NCI-H446 treated with DMSO at 0.1 percent for 48 hours (cell line): ENCODE measurements around the gene HIGD1C.
"Not testable (repeated sequence)": the region's sequence is repeated elsewhere in the genome, so short reads cannot be mapped to it uniquely, and the experiment has no call there.

Experiments used
- DNase-seq: peaks from one replicate; lab custom pipeline; 2025; lab: John Stamatoyannopoulos, UW

HIGD1C gene

GRCh38 chr12:50952510-50952909, at the start of gene HIGD1C:
TSS of gene HIGD1C (plus strand) at chr12:50952544. CDS start at chr12:50953999, 1,455 bp downstream.
- no peak for DNase-seq

DNA sequence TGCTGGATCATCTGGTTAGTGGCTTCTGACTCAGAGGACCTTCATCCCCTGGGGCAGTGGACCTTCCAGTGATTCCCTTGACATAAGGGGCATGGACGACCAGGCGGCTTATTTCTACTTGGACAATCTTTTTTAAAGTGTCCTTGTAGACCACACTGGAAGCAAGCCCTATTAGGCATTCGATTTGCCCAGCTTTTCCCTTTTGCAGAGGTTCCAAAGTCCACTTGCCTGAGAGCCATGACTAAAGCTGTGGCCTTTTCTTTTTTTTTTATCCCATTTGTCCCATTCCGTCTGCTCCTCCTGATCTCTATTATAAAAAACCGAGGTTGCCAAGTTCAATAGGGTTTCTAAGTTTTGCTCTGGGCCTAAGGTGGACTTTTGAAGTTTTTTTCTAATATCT, 43.9 kb upstream of the HIGD1C start:
- DNase-seq = not testable (repeated sequence)

GRCh38 chr12:50912361-50912760, 40.0 kb upstream of the HIGD1C start:
- DNase-seq = not testable (repeated sequence)

DNA sequence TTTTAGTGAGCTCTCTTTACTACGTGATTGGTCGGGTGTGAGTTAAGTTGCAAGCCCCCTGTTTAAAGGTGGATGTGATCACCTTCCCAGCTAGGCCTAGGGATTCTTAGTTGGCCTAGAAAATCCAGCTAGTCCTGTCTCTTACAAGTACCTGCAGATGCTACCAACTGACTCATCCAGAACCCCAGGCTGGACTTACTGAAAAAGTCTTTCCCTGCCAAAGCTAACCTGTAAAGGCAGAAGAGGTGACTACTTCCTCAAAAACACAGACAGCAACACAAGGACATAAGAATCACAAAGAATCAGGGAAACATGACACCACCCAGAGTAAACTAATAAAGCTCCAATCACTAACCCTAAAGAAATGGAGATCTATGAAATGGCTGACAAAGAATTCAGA, 39.1 kb upstream of the HIGD1C start:
- DNase-seq = no peak

DNA sequence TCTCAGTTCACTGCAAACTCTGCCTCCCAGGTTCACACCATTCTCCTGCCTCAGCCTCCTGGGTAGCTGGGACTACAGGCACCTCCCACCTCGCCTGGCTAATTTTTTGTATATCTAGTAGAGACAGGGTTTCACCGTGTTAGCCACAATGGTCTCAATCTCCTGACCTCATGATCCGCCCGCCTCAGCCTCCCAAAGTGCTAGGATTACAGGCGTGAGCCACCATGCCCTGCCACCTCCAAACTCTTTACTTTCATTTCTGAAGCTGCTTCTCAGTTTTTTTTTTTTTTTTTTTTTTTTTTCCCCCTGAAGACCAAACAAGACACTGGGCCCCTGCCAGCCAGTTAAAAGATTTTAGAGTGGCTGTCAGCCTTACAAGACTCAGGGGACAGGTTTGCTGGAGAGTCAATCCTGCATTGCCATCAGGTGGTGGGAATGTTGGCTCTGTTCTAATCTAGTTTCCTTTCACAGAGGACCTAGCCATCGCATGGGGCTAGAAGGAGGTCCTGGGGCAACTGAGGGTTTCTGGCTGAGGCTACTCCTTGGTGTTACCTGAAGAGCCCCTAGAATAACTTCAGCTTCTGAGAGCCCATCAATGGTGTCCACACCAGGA, 37.4 kb upstream of the HIGD1C start:
- DNase-seq = no peak

DNA sequence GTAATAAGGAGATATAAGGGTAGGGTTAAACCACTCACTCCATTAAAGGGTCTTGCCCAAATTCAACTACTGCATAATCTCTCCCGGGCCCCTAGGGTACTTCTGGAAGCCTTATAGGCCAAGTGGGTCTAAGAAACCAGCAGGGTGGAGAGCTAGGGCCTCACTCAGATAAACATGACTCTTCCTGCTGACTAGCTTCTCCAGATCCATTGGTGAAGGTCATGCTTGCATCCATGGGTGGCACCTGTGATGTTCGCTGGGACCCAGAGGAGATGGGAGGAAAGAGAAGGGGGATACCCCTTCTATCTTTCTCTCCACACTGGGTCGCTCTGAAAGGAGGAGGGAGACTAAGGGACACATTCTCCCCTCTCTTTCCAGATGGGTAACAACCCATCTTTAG, 36.1 kb upstream of the HIGD1C start:
- no peak for DNase-seq

- DNase-seq = no peak
These were observed 33.6 kb upstream of the HIGD1C start for GRCh38 chr12:50918584-50919316.

- no peak for DNase-seq
These were observed 29.5 kb upstream of the HIGD1C start for GRCh38 chr12:50922820-50923219.

GRCh38 chr12:50923361-50924130, 28.8 kb upstream of the HIGD1C start:
- no peak for DNase-seq

DNA sequence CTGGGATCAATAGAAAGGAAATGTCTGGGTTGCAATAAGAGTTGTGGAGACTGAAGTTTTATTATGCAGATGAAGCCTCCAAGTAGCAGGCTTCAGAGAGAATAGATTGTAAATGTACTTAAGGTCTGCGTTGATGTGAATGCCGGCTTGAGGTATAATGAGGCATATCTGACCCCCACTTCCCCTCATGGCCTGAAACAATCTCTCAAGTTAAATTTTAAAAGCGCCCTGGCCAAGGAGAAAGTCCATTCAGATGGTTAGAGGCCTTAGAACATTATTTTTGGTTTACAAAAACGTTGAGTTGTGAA, 28.3 kb upstream of the HIGD1C start:
- DNase-seq = no peak

DNA sequence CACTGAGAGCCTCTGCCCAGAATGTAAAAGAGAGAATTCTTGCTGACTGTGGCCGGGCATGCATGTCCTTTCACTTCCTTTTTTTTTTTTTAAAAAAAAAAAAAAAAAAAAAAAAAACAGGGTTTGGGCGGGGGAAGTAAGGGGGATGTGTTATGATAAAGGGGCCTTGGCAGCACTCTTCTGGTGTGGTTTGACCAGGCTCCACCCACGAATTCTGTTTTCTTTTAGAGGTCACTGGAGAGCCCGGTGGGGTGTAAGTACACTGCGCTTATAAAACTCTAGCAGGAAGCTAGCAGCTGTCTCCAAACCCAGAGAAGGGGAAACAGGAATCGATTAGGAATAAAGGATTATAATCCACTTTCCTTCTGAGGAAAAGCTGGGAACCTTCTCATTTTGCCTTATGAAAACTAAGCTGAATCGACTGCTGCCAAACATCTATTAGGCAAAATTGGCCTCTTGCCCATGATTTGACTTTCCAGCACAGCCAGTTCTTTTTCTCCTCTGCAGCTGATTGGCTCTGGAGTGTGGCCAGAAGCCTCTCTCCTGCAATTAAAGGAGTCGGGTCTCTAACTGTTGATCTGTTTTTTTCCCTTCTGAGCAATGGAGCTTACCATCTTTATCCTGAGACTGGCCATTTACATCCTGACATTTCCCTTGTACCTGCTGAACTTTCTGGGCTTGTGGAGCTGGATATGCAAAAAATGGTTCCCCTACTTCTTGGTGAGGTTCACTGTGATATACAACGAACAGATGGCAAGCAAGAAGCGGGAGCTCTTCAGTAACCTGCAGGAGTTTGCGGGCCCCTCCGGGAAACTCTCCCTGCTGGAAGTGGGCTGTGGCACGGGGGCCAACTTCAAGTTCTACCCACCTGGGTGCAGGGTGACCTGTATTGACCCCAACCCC, 27.7 kb upstream of the HIGD1C start:
- DNase-seq = peak; percentile 96

- no peak for DNase-seq
These were observed 27.0 kb upstream of the HIGD1C start for GRCh38 chr12:50925342-50925651.

- DNase-seq = no peak
These were observed 26.4 kb upstream of the HIGD1C start for GRCh38 chr12:50925920-50926319.

DNA sequence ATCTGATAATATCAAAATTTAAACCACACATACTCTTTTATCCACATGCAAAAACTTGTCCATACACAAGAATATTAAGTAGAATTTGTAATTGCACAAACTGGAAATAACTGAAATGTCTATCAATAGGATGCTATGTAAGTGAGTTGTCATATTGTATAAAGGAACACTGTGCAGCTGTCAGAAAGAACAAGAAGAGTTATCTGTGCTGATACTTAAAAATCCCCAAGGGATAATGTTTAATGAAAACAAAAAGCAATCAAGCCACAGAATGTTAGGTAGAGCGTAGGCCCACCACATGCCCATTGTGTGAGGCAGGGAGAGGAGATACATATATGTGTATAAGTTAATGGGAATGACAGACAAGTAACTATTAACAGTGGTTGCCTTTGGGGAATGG, 25.9 kb upstream of the HIGD1C start:
- DNase-seq = no peak

DNA sequence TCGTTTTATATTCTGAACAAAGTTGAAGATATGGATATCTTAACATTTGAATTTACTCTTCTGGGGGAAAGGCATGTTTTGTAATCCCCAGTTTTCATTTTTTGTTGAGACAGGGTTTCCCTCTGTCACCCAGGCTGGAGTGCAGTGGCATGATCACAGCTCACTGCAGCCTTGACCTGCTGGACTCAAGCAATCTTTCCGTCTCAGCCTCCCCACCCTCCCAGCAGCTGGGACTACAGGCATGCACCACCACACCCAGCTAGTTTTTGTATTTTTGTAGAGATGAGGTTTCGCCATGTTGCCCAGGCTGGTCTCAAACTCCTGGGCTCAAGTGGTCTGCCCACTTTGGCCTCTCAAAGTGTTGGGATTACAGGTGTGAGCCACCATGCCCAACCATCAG, 25.4 kb upstream of the HIGD1C start:
- not testable (repeated sequence) for DNase-seq

DNA sequence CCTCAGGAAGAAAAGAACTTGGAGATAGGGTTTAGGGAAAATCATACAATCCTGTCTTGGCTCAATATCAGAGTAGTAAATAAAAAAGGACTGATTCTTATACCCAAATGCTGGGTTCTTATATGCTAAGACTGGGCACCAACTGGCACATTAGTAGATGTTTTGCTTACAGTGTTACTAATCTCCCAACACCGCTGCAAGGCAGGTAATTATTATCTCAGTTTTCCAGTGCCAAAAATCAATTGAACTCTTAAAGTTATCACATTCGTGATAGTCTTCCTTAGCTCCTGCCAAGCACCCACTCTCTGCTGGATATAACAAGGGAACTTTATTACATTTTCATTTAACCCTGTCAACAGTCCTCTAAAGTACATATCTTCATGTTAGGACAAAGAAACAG, 25.0 kb upstream of the HIGD1C start:
- no peak for DNase-seq

DNA sequence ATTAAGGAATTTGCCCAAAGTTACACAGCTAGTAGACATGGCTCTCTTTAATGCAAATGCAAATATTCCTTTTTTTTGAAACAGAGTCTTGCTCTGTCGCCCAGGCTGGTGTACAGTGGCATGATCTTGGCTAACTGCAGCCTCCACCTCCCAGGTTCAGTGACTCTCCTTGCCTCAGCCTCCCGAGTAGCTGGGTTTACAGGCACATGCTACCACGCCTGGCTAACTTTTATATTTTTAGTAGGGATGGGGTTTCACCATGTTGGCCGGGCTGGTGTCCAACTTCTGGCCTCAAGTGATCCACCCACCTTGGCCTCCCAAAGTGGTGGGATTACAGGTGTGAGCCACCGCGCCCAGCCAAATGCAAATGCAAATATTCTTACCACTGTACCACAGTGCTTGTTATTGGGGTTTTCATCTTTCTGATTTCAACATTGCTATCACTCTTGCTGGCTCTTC, 24.5 kb upstream of the HIGD1C start:
- no peak for DNase-seq

DNA sequence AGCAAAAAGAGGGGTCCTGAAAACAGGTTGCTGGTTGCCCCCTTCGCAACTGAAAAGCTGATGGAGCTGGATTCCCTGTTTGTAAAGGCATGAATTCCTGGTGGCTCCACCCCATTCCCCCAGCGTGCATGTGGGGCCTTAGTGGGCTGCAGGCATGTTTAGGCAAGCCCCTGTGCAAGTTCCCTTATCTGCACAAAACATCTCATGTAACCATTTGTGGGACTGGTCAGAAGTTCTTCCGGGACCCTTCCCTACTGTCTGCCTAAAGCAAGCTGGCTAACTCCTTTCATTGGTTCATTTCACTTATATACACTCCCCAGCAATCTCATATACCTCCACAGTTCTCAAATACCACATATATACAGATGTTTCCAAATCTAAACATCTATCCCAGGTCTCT, 24.0 kb upstream of the HIGD1C start:
- no peak for DNase-seq

DNA sequence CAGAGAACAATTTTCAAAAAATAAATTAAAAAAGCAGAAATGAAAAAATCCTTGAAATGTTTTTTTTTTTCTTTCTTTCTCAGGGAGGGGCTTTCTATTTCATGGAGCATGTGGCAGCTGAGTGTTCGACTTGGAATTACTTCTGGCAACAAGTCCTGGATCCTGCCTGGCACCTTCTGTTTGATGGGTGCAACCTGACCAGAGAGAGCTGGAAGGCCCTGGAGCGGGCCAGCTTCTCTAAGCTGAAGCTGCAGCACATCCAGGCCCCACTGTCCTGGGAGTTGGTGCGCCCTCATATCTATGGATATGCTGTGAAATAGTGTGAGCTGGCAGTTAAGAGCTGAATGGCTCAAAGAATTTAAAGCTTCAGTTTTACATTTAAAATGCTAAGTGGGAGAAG, 22.5 kb upstream of the HIGD1C start:
- no peak for DNase-seq

DNA sequence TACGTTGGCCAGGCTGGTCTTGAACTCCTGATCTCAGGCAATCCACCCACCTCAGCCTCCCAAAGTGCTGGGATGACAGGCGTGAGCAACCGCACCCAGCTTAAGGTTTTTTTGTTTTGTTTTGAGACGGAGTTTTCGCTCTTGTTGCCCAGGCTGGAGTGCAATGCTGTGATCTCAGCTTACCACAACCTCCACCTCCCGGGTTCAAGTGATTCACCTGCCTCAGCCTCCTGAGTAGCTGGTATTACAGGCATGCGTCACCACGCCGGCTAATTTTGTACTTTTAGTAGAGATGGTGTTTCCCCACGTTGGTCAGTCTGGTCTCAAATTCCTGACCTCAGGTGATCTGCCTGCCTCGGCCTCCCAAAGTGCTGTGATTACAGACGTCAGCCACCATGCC, 21.9 kb upstream of the HIGD1C start:
- not testable (repeated sequence) for DNase-seq

DNA sequence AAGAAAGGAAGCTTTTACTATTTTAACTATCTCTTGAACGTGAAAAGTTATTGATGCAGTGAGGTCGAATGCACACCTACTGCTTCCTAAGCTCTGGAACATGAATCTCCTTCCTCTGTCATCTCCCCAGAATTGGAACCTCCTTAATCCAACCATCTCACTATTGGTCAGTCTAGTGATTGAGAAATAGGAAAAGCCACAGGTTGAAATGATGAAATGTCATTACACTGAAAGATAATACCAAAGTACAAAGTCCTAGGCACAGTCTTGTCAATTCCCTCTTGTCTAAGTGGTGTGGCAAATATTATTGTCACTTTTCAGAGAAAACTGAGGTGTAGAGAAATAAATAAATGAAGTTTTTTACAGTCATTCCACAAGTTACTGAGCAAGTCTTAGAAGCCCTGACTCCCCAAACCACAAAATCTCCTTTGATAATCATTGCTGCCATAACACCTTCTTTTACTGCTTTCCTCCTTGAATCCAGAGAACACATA, 19.5 kb upstream of the HIGD1C start:
- DNase-seq = no peak

- DNase-seq = no peak
These were observed 18.8 kb upstream of the HIGD1C start for GRCh38 chr12:50933459-50934124.
